H9 (cell line): ENCODE data around the gene VEZT. TPM values are rescaled to one million over a fixed set of nuclear protein-coding genes. Genes with fewer than 3 reads are reported as not detected.

Experiments
- DNase-seq: peaks from one replicate; pipeline ENCODE4 v3.0.0-alpha.2; 2017
- H2AFZ ChIP-seq: one replicate; pipeline ENCODE4 v1.6.1; 2013; ENCODE audit warnings: mild to moderate bottlenecking, low read length, control low read depth, moderate library complexity
- H2AK5ac ChIP-seq: 2 replicates; pipeline ENCODE4 v1.6.1; 2013; ENCODE audit warnings: low read length, control low read depth, mixed read lengths; ENCODE audit not compliant: insufficient read length
- H2BK120ac ChIP-seq: one replicate; pipeline ENCODE4 v1.6.1; 2013; ENCODE audit warnings: low read depth, mild to moderate bottlenecking, low read length, control low read depth, inconsistent platforms; ENCODE audit not compliant: poor library complexity, severe bottlenecking
- H2BK12ac ChIP-seq: 2 replicates; pipeline ENCODE4 v1.6.1; 2013; ENCODE audit warnings: low read length, control low read depth, mixed read lengths, low read depth; ENCODE audit not compliant: insufficient read length
- H2BK15ac ChIP-seq: 2 replicates; pipeline ENCODE4 v1.6.1; 2013; ENCODE audit warnings: low read depth, low read length, control low read depth
- H2BK20ac ChIP-seq: one replicate; pipeline ENCODE4 v1.6.1; 2013; ENCODE audit warnings: low read depth, mild to moderate bottlenecking, low read length, control low read depth, inconsistent platforms; ENCODE audit not compliant: poor library complexity, severe bottlenecking
- H2BK5ac ChIP-seq: 2 replicates; pipeline ENCODE4 v1.6.1; 2013; ENCODE audit warnings: low read length, control low read depth, mixed read lengths; ENCODE audit not compliant: insufficient read length
- H3K14ac ChIP-seq: 2 replicates; pipeline ENCODE4 v1.6.1; 2013; ENCODE audit warnings: low read length, control low read depth; ENCODE audit not compliant: insufficient read depth
- H3K18ac ChIP-seq: 2 replicates; pipeline ENCODE4 v1.6.1; 2013; ENCODE audit warnings: low read depth, mild to moderate bottlenecking, mixed read lengths, low read length, control low read depth; ENCODE audit not compliant: insufficient read length
- H3K23ac ChIP-seq: 2 replicates; pipeline ENCODE4 v1.6.1; 2013; ENCODE audit warnings: low read length, control low read depth, mixed read lengths, low read depth; ENCODE audit not compliant: insufficient read length
- H3K23me2 ChIP-seq: 2 replicates; pipeline ENCODE4 v1.6.1; 2013; ENCODE audit warnings: low read depth, mild to moderate bottlenecking, mixed read lengths, low read length, control low read depth; ENCODE audit not compliant: insufficient read length, poor library complexity, severe bottlenecking
- H3K27ac ChIP-seq: 2 replicates; pipeline ENCODE4 v1.5.1; 2013; ENCODE audit warnings: low read length, control low read depth, mixed read lengths, low read depth; ENCODE audit not compliant: insufficient read length
- H3K27me3 ChIP-seq: 2 replicates; pipeline ENCODE4 v1.6.1; 2013; ENCODE audit warnings: low read length, control low read depth, inconsistent platforms; ENCODE audit not compliant: insufficient read depth
- H3K4ac ChIP-seq: 2 replicates; pipeline ENCODE4 v1.6.1; 2013; ENCODE audit warnings: low read depth, mild to moderate bottlenecking, control low read depth, inconsistent platforms, low read length, moderate library complexity
- H3K4me1 ChIP-seq: 2 replicates; pipeline ENCODE4 v1.6.1; 2013; ENCODE audit warnings: low read length, control low read depth, inconsistent platforms; ENCODE audit not compliant: insufficient read depth
- H3K4me2 ChIP-seq: 2 replicates; pipeline ENCODE4 v1.6.1; 2013; ENCODE audit warnings: low read length, control low read depth, mixed read lengths; ENCODE audit not compliant: insufficient read length, insufficient read depth
- H3K56ac ChIP-seq: 2 replicates; pipeline ENCODE4 v1.6.1; 2013; ENCODE audit warnings: low read depth, mild to moderate bottlenecking, mixed read lengths, low read length, control low read depth; ENCODE audit not compliant: insufficient read length
- H3K79me1 ChIP-seq: 2 replicates; pipeline ENCODE4 v1.6.1; 2013; ENCODE audit warnings: low read depth, mild to moderate bottlenecking, moderate library complexity, low read length, control low read depth, inconsistent platforms; ENCODE audit not compliant: insufficient read depth, poor library complexity, severe bottlenecking
- H3K79me2 ChIP-seq: 2 replicates; pipeline ENCODE4 v1.6.1; 2013; ENCODE audit warnings: low read length, control low read depth, inconsistent platforms; ENCODE audit not compliant: insufficient read depth
- H3K9ac ChIP-seq: 2 replicates; pipeline ENCODE4 v1.6.1; 2013; ENCODE audit warnings: low read length, control low read depth, mixed read lengths; ENCODE audit not compliant: insufficient read length; ENCODE audit errors: extremely low read depth
- H3K9me3 ChIP-seq: one replicate; pipeline ENCODE4 v1.6.1; 2013; ENCODE audit warnings: low read depth, low read length, inconsistent platforms; ENCODE audit not compliant: control insufficient read depth
- H3T11ph ChIP-seq: one replicate; pipeline ENCODE4 v1.6.1; 2013; ENCODE audit warnings: mild to moderate bottlenecking, low read length, control low read depth, inconsistent platforms
- H4K20me1 ChIP-seq: one replicate; pipeline ENCODE4 v1.6.1; 2013; ENCODE audit not compliant: control insufficient read depth, insufficient read length, insufficient read depth
- H4K5ac ChIP-seq: 2 replicates; pipeline ENCODE4 v1.6.1; 2013; ENCODE audit warnings: low read depth, mild to moderate bottlenecking, mixed read lengths, low read length, control low read depth; ENCODE audit not compliant: insufficient read length
- H4K8ac ChIP-seq: replicated peaks from 2 replicates; pipeline ENCODE4 v1.6.1; 2013; ENCODE audit warnings: low read length, control low read depth, mixed read lengths, low read depth; ENCODE audit not compliant: insufficient read length
- H4K91ac ChIP-seq: 2 replicates; pipeline ENCODE4 v1.6.1; 2013; ENCODE audit warnings: low read depth, mild to moderate bottlenecking, moderate library complexity, mixed read lengths, low read length, control low read depth; ENCODE audit not compliant: insufficient read length
- H3K27ac Mint-ChIP-seq, 3 experiments: 2 replicates in 2 of 3; 3 replicates in 1 of 3; pipeline ENCODE4 v1.8.0; 2020 to 2021; ENCODE audit warnings: mixed read lengths in 3 of 3, mild to moderate bottlenecking in 1 of 3, moderate library complexity in 1 of 3
- H3K27me3 Mint-ChIP-seq: 2 replicates; pipeline ENCODE4 v1.8.0; 2021; ENCODE audit warnings: low read depth, mild to moderate bottlenecking, moderate library complexity, mixed read lengths
- H3K36me3 Mint-ChIP-seq, 3 experiments: 2 replicates in 2 of 3; 3 replicates in 1 of 3; pipeline ENCODE4 v1.8.0; 2020 to 2021; ENCODE audit warnings: low read depth in 3 of 3, mixed read lengths in 3 of 3; ENCODE audit not compliant: insufficient read depth in 1 of 3
- H3K4me1 Mint-ChIP-seq, 2 experiments: 2 replicates each; pipeline ENCODE4 v1.8.0; 2020; ENCODE audit warnings: mixed read lengths in 2 of 2
- H3K4me3 Mint-ChIP-seq, 2 experiments: 2 replicates in 1 of 2; 3 replicates in 1 of 2; pipeline ENCODE4 v1.8.0; 2020 to 2021; ENCODE audit warnings: mild to moderate bottlenecking in 2 of 2, mixed read lengths in 2 of 2, moderate library complexity in 1 of 2
- H3K9me3 Mint-ChIP-seq, 2 experiments: 2 replicates in 1 of 2; 3 replicates in 1 of 2; pipeline ENCODE4 v1.8.0; 2020; ENCODE audit warnings: mild to moderate bottlenecking in 2 of 2, mixed read lengths in 2 of 2, moderate library complexity in 1 of 2
- WGBS: extraction: QIAGEN DNeasy Blood & Tissue Kit; methylation state at CpG from one replicate; pipeline ENCODE4 v1.1.7; 2013; ENCODE audit warnings: missing lambda C conversion rate, low lambda C conversion rate, mixed read lengths; ENCODE audit not compliant: insufficient read length; ENCODE audit errors: extremely low coverage; 5-methylcytosine and 5-hydroxymethylcytosine counted together
- total RNA-seq: library from RNA; stranded (reverse); gene quantifications from 2 replicates; pipeline ENCODE4 v1.2.1, GENCODE V29; 2021
- TF ChIP-seq, protein P1 (sequence below): fragments of 200-600 bp; sonication (generic); conservative IDR thresholded peaks from 3 replicates; pipeline ENCODE4 v1.8.0; 2021; ENCODE audit warnings: antibody characterized with exemption, mild to moderate bottlenecking

VEZT gene
- total RNA-seq, 1 experiment from 2014 or later, result 69.8 TPM

DNA sequence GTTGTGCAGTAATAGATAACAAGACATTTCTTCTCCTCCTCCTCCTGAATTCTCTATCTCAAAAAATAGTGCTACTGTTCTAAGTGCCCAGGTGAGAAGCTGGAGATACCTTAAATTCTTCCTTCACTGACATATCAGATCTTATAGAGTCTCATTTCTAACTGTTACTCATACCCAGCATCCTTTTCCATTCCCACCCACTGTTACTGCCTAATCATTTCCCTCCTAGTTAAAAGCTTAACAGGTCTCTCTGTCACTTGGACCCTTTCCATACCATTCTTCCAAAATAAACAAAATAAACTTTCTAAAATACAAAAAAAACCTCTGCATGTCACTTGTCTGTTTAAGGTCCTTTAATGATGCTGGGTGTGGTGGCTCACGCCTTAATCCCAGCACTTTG, 124.4 kb downstream of the VEZT start:
- H3K4me3 Mint-ChIP-seq, result no peak overlapping the region
- Histone ChIP-seq H2BK20ac (no peak overlapping the region), H3K4me2 (no peak overlapping the region), H3K27ac (no peak overlapping the region), H2BK15ac (no peak overlapping the region), H3K9ac (no peak overlapping the region), H4K91ac (no peak overlapping the region), H2BK12ac (no peak overlapping the region), H3K4me1 (no peaks in the 10 kb centered on the region), H3T11ph (no peak overlapping the region), H4K8ac (no peak overlapping the region), H3K23me2 (no peaks in the 10 kb centered on the region), H3K79me2 (no peaks in the 10 kb centered on the region), H2BK120ac (no peak overlapping the region), H2AFZ (no peak overlapping the region), H3K9me3 (no peaks in the 10 kb centered on the region), H4K20me1 (no peaks in the 10 kb centered on the region), H3K56ac (no peak overlapping the region), H3K18ac (no peak overlapping the region), H3K14ac (no peak overlapping the region), H3K27me3 (no peaks in the 10 kb centered on the region), H2BK5ac (no peak overlapping the region), H2AK5ac (no peak overlapping the region), H3K4ac (no peak overlapping the region), H3K79me1 (no peaks in the 10 kb centered on the region), H3K23ac (no peak overlapping the region), H4K5ac (no peak overlapping the region)
- no peaks in the 10 kb centered on the region for H3K9me3 Mint-ChIP-seq
- H3K27me3 Mint-ChIP-seq, result no peaks in the 10 kb centered on the region
- H3K4me1 Mint-ChIP-seq, result peaks cover under 1 to 2% of the 10 kb centered on the region in 2 experiments; a peak in 1 of 4 replicates
- DNase-seq, result no peak
- no peaks in the 10 kb centered on the region for H3K36me3 Mint-ChIP-seq
- no CpG with 5 or more reads among the region's 1 CpG for WGBS
- H3K27ac Mint-ChIP-seq, result no peak overlapping the region
- TF ChIP-seq, protein P1, sequence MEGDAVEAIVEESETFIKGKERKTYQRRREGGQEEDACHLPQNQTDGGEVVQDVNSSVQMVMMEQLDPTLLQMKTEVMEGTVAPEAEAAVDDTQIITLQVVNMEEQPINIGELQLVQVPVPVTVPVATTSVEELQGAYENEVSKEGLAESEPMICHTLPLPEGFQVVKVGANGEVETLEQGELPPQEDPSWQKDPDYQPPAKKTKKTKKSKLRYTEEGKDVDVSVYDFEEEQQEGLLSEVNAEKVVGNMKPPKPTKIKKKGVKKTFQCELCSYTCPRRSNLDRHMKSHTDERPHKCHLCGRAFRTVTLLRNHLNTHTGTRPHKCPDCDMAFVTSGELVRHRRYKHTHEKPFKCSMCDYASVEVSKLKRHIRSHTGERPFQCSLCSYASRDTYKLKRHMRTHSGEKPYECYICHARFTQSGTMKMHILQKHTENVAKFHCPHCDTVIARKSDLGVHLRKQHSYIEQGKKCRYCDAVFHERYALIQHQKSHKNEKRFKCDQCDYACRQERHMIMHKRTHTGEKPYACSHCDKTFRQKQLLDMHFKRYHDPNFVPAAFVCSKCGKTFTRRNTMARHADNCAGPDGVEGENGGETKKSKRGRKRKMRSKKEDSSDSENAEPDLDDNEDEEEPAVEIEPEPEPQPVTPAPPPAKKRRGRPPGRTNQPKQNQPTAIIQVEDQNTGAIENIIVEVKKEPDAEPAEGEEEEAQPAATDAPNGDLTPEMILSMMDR, result no peak
